Measurements from ENCODE around the gene AOAH.

GRCh38 chr7:36564489-36564888, 159.8 kb downstream of the AOAH start:
- TF ChIP-seq, protein P1, sequence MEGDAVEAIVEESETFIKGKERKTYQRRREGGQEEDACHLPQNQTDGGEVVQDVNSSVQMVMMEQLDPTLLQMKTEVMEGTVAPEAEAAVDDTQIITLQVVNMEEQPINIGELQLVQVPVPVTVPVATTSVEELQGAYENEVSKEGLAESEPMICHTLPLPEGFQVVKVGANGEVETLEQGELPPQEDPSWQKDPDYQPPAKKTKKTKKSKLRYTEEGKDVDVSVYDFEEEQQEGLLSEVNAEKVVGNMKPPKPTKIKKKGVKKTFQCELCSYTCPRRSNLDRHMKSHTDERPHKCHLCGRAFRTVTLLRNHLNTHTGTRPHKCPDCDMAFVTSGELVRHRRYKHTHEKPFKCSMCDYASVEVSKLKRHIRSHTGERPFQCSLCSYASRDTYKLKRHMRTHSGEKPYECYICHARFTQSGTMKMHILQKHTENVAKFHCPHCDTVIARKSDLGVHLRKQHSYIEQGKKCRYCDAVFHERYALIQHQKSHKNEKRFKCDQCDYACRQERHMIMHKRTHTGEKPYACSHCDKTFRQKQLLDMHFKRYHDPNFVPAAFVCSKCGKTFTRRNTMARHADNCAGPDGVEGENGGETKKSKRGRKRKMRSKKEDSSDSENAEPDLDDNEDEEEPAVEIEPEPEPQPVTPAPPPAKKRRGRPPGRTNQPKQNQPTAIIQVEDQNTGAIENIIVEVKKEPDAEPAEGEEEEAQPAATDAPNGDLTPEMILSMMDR (IDR thresholded peaks at IDR 0.05) = no peak
- TF ChIP-seq POLR2AphosphoS5 (IDR thresholded peaks at IDR 0.05) (no peak), POLR2A (IDR thresholded peaks at IDR 0.05) (no peak)

All from sigmoid colon (tissue), 4 donors.